NCI-H1930 (cell line): Measurements from ENCODE around the gene AP3B1.

Source experiments
- DNase-seq, 2 experiments: peaks; one replicate each; lab custom pipeline; 2025; lab: John Stamatoyannopoulos, UW

AP3B1 gene

DNA sequence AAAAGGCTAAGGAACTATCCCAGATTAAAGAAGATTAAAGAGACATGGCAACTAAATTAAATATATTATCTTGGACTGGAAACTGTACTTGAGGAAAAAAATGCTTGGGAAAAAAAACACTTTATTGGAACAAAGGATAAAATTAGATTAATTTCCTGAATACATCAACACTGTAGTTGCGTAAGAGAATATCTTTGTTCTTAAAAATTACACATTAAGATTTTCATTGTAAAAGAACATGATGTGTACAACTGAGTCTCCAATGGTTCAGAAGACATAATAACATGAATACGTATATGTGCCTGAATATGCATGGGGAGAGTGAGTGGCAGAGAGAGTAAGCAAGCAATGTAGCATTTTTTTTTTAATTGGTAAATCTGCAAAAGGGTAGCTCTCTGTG, 2.8 kb downstream of the AP3B1 start:
- no peak for DNase-seq

DNA sequence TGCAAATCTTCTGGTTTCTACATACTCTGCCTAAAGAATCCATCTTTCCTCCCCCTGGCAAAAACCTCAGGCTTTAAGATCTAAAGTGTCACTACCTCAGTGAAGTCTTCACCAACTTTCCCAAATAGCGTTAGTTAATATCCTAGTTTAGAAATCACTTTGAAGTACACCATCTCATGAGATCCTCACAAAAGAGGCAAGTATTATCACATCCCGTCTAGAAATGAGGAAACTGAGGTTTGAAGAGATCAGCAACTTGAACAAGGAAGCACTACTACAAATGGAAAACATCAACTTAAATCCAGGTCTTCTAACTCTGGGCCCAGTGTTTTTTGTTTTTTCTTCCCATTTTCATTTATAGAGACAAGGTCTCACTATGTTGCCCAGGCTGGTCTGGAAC, 4.6 kb downstream of the AP3B1 start:
- DNase-seq, result no peak

- DNase-seq, result no peak
Measured at GRCh38 chr5:78288246-78288645, 6.3 kb downstream of the AP3B1 start.

DNA sequence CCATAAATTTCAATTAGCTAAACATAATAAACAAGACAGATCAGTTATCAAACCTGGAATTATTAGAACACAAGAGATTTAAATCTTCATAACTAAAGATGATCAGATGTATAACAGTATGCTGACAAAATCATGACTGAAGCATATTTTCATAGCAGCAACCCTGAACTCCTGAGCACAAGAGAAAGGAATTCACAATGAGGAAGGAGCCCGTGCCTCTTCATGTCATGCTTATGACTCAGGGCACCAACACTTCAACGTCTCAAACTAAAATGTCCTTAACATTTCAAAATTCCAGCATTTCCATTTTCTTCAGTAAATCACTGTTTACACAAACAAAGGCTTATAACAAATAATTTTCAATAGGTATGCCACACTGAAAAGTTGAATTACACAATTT, 6.7 kb downstream of the AP3B1 start:
- no peak for DNase-seq

DNA sequence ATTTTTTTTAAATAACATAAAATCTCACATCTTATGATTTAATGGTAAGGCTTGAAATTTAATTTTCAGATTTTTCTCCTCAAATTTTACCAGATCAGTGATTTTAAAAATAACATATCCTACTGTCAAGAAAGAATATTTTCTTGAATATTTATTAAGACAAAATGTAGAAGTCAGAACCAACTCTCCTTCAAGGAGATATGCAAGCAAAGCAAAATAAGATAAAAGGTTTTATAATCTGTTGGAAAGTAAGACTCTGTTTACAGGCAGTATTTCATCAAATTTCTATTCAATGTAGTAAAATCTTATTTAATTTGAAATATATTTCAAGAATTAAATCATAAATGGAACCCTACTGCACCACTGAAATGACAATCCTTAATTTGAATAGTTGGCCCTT, 7.3 kb downstream of the AP3B1 start:
- DNase-seq, result no peak

GRCh38 chr5:78286290-78286689, 8.2 kb downstream of the AP3B1 start:
- DNase-seq, result no peak

GRCh38 chr5:78283802-78284201, 10.7 kb downstream of the AP3B1 start:
- DNase-seq, result no peak

GRCh38 chr5:78283105-78283504, 11.4 kb downstream of the AP3B1 start:
- DNase-seq, result no peak

- DNase-seq, result no peak
Measured at GRCh38 chr5:78280261-78280660, 14.2 kb downstream of the AP3B1 start.

DNA sequence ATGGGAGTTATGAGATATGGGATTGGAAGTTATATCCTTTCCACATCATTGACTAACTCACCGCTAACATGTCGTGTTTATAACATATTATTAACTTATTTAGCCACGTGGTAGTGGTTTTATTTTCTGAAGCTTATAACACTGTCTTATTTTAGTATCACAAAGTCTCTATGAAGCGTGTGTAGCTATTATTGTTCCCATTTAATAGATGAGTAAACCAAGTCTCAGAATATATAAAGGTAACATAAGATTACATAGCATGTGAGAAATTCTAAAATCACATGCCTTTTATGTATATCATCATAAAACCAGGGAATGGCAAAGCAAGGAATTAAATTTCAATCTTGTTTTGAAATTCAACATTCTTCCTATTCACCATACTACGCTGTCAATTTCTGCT, 15.3 kb downstream of the AP3B1 start:
- DNase-seq, result no peak

- no peak for DNase-seq
Measured at GRCh38 chr5:78277715-78278114, 16.8 kb downstream of the AP3B1 start.

DNA sequence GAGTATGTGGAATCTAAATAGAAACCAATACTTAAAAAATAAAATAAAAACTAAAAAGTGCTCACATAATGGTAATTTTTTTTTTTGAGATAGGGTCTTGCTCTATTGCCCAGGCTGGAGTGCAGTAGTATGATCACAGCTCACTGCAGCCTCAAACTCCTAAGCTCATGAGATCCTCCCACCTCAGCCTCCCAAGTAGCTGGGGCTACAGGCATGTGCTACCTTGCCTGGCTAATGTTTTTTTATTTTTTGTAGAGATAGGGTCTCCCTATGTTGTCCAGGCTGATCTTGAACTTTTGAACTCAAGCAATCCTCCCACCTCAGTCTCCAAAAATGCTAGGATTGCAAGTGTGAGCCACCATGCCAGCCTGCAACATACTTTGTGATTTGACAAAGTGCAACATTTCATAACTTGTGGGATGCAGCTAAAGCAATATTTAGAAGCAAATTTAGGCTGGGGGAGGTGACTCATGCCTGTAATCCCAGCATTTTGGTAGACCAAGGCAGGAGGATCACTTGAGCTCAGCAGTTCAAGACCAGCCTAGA, 18.4 kb downstream of the AP3B1 start:
- no peak for DNase-seq

- DNase-seq, result no peak
Measured at GRCh38 chr5:78274540-78275197, 19.8 kb downstream of the AP3B1 start.

DNA sequence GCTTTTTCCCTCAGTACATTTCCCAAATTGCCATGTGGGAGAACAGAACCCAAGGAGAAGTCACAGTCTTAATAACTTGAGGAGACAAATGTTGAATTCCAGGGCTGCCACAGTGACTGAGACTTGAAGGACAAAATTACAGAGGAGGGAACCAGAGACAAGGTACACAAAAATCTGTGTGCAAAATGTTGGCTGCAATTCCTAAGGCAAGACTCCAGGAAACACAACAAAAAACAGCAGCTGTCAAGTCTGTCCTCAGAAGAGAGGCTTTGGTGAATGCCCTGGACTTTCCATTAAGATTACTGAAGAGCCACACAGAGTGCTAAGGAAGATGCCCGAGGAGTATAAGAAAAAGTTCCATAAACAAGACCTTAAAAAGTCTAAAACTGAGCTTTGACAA, 21.1 kb downstream of the AP3B1 start:
- DNase-seq, result no peak

- no peak for DNase-seq
Measured at GRCh38 chr5:78271766-78272165, 22.7 kb downstream of the AP3B1 start.

DNA sequence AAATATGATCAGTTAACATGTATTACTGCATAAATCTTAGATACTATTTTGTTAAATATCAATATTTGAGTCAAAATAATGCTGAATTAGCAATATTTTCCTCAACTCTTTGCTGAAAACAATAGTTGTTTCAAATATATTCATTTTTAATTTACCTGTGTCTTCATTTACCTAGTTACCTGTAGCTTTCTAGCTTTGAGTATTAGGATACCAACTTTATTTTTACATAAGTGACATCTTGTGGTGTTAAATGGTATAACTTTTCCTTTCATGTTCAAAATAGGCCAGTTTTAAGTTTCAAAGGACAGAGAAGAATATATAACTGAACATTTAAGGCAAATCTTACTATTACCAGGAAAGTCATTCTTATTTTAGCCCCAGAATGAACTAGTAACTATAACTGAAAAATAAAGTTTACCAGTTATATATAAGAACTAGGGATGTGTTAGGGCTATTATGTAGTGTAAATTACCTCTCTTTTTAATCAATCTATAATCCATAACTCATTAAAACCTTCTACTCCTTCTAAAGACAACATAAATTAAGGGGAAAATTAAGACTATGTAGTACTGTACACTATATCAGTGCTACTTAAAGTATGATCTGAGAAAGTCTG, 25.3 kb downstream of the AP3B1 start:
- no peak for DNase-seq

DNA sequence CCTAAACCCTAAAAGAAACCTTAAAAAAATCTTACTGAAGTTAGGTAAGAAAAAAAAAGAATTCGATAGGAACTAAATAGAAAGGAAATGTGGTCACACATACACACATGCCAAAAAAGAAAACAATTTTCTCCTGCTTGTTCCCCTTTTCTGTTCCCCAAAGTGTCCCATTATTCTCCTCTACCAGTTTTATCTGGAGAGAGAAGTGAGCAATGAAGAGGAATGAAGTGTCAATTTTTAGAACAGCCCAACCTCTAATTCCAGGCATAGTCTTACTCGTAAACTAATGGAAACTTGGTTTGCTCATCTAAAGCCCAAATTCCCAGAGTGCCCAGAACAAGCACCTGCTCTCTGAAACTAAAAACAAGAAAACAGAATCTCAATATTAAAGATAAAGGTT, 26.1 kb downstream of the AP3B1 start:
- no peak for DNase-seq

DNA sequence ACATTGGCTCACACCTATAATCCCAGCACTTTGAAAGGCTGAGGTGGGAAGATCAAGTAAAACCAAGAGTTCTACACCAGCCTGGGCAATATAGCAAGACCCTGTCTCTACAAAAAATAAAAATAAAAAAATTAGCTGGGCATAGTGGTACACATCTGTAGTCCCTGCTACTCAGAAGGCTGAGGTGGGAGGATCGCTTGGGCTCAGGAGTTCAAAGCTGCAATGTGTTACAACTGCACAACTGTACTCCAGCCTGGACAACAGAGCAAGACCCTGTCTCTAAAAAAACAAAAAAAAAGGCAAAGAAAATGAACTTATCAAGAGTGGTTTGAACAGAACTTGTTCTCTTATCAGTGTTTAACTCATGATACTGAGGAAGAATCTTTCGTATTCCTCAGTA, 29.3 kb downstream of the AP3B1 start:
- DNase-seq, result no peak

- DNase-seq, result no peak
Measured at GRCh38 chr5:78264600-78264999, 29.9 kb downstream of the AP3B1 start.

GRCh38 chr5:78260771-78261170, 33.7 kb downstream of the AP3B1 start:
- DNase-seq, result no peak

GRCh38 chr5:78253201-78253600, 41.3 kb downstream of the AP3B1 start:
- DNase-seq, result no peak

GRCh38 chr5:78252715-78253114, 41.8 kb downstream of the AP3B1 start:
- no peak for DNase-seq

DNA sequence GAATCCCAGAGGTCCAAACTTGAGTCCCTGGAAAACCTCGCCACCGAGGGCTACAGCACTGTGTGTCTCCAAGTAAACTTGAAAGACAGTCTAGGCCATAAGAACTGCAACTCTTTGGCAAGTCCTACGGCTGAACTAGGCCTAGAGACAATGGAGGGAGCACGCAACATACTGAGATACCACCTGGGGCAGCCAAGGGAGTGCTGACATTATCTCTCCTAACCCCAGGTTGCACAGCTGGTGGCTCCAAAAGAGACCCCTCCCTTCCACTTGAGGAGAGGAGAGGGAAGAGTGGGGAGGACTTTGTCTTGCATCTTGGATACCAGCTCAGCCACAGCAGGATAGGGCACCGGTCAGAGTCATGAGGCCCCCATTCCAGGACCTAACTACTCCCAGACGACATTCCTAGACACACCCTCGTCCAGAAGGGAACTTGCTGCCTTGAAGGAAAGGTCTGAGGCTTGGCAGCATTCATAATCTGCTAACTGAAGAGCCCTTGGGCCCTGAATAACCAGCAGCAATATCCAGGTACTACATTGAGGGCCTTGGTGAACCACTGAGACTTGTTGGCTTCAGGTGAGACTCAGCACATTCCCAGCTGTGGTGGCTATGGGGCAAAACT, 42.7 kb downstream of the AP3B1 start:
- no peak for DNase-seq
